SK-N-SH treated with all-trans-retinoic acid at 6 μM for 48 hours (cell line): Measurements from ENCODE around the gene AKT1S1.

ENCODE experiments used
- ATAC-seq: fragments of 200-7000 bp; cut with Tn5 transposase; 3 replicates; pipeline ENCODE4 v1.9.1; 2020; ENCODE audit warnings: mild to moderate bottlenecking, moderate library complexity
- ARNTL ChIP-seq: fragments of 450-650 bp; formaldehyde crosslinking; IDR thresholded peaks from 2 replicates; pipeline ENCODE4 v1.5.0; 2020; ENCODE audit warnings: low read depth, mild to moderate bottlenecking, moderate library complexity, borderline replicate concordance
- BACH2 ChIP-seq: fragments of 250-450 bp; sonication (Bioruptor Pico); IDR thresholded peaks from 2 replicates; pipeline ENCODE4 v1.9.0; 2021; ENCODE audit warnings: mild to moderate bottlenecking, borderline replicate concordance
- CREB5 ChIP-seq: fragments of 250-450 bp; sonication (Bioruptor Pico); IDR thresholded peaks from 2 replicates; pipeline ENCODE4 v1.5.1; 2020; ENCODE audit warnings: low read depth, mild to moderate bottlenecking, moderate library complexity
- CSDC2 ChIP-seq: fragments of 250-450 bp; sonication (Bioruptor Pico); IDR thresholded peaks from 2 replicates; pipeline ENCODE4 v1.5.0; 2020; ENCODE audit warnings: mild to moderate bottlenecking, moderate library complexity
- CSRNP3 ChIP-seq: fragments of 250-450 bp; sonication (Bioruptor Pico); IDR thresholded peaks from 2 replicates; pipeline ENCODE4 v1.5.1; 2021; ENCODE audit warnings: mild to moderate bottlenecking, moderate library complexity
- ESRRG ChIP-seq: fragments of 250-450 bp; sonication (Bioruptor Pico); IDR thresholded peaks from 2 replicates; pipeline ENCODE4 v1.6.1; 2021; ENCODE audit warnings: mild to moderate bottlenecking
- ISL1 ChIP-seq: fragments of 250-450 bp; sonication (Bioruptor Pico); IDR thresholded peaks from 2 replicates; pipeline ENCODE4 v2.1.2; 2022; ENCODE audit warnings: mild to moderate bottlenecking, moderate library complexity
- OSR1 ChIP-seq: fragments of 250-450 bp; sonication (Bioruptor Pico); IDR thresholded peaks from 2 replicates; pipeline ENCODE4 v1.8.0; 2022; ENCODE audit warnings: moderate library complexity, mild to moderate bottlenecking, inconsistent platforms
- PATZ1 ChIP-seq: fragments of 250-450 bp; sonication (Bioruptor Pico); IDR thresholded peaks from 2 replicates; pipeline ENCODE4 v1.8.0; 2020; ENCODE audit warnings: mild to moderate bottlenecking, moderate library complexity, borderline replicate concordance
- POU6F1 ChIP-seq: fragments of 250-450 bp; sonication (Bioruptor Pico); IDR thresholded peaks from 2 replicates; pipeline ENCODE4 v1.8.0; 2021; ENCODE audit warnings: low read depth, mild to moderate bottlenecking, moderate library complexity, borderline replicate concordance
- PPARA ChIP-seq: fragments of 250-450 bp; sonication (Bioruptor Pico); IDR thresholded peaks from 2 replicates; pipeline ENCODE4 v1.5.0; 2020; ENCODE audit warnings: mild to moderate bottlenecking, borderline replicate concordance
- RARB ChIP-seq: fragments of 250-450 bp; sonication (Bioruptor Pico); IDR thresholded peaks from 2 replicates; pipeline ENCODE4 v1.8.0; 2021; ENCODE audit warnings: mild to moderate bottlenecking, moderate library complexity
- SNAI2 ChIP-seq: fragments of 250-450 bp; sonication (Bioruptor Pico); IDR thresholded peaks from 2 replicates; pipeline ENCODE4 v1.5.0; 2020; ENCODE audit warnings: mild to moderate bottlenecking, moderate library complexity
- TCF4 ChIP-seq: fragments of 250-450 bp; sonication (Bioruptor Pico); IDR thresholded peaks from 2 replicates; pipeline ENCODE4 v1.8.0; 2021; ENCODE audit warnings: mild to moderate bottlenecking, moderate library complexity, borderline replicate concordance
- TOX ChIP-seq: fragments of 250-450 bp; sonication (Bioruptor Pico); IDR thresholded peaks from 2 replicates; pipeline ENCODE4 v1.8.0; 2021; ENCODE audit warnings: mild to moderate bottlenecking, moderate library complexity, borderline replicate concordance
- TSHZ2 ChIP-seq: fragments of 250-450 bp; sonication (Bioruptor Pico); IDR thresholded peaks from 2 replicates; pipeline ENCODE4 v1.5.0; 2020; ENCODE audit warnings: mild to moderate bottlenecking, moderate library complexity
- ZC3H10 ChIP-seq: fragments of 250-450 bp; sonication (Bioruptor Pico); IDR thresholded peaks from 2 replicates; pipeline ENCODE4 v1.5.1; 2021; ENCODE audit warnings: mild to moderate bottlenecking, moderate library complexity
- ZFP3 ChIP-seq: fragments of 250-450 bp; sonication (Bioruptor Pico); IDR thresholded peaks from 2 replicates; pipeline ENCODE4 v1.5.0; 2020; ENCODE audit warnings: mild to moderate bottlenecking, moderate library complexity
- ZFP30 ChIP-seq: fragments of 450-650 bp; formaldehyde crosslinking; IDR thresholded peaks from 2 replicates; pipeline ENCODE4 v1.5.0; 2022; ENCODE audit warnings: mild to moderate bottlenecking, moderate library complexity
- ZNF565 ChIP-seq: fragments of 450-650 bp; formaldehyde crosslinking; conservative IDR thresholded peaks from 2 replicates; pipeline ENCODE4 v1.5.0; 2020; ENCODE audit warnings: low read depth, mild to moderate bottlenecking, moderate library complexity
- ZNF70 ChIP-seq: fragments of 450-650 bp; formaldehyde crosslinking; IDR thresholded peaks from 2 replicates; pipeline ENCODE4 v1.5.0; 2020; ENCODE audit warnings: mild to moderate bottlenecking, moderate library complexity
- ZNF8 ChIP-seq: fragments of 450-650 bp; formaldehyde crosslinking; IDR thresholded peaks from 2 replicates; pipeline ENCODE4 v1.5.0; 2020; ENCODE audit warnings: mild to moderate bottlenecking, moderate library complexity

Gene AKT1S1

GRCh38 chr19:49824662-49825061 is 52.5 kb downstream of the AKT1S1 start:
- no peak for ATAC-seq
- TF ChIP-seq TSHZ2 (CRISPR knock-in tag) = no peak
- no peak for TF ChIP-seq PPARA (CRISPR knock-in tag)
- no peak for TF ChIP-seq BACH2 (CRISPR knock-in tag)
- no peak for TF ChIP-seq ISL1
- TF ChIP-seq ZFP30 (CRISPR knock-in tag) = no peak
- TF ChIP-seq ZNF565 = no peak
- TF ChIP-seq SNAI2 (CRISPR knock-in tag) = no peak
- no peak for TF ChIP-seq ZNF70
- no peak for TF ChIP-seq CREB5 (CRISPR knock-in tag)
- TF ChIP-seq TCF4 (CRISPR knock-in tag) = no peak
- TF ChIP-seq ZC3H10 (CRISPR knock-in tag) = no peak
- no peak for TF ChIP-seq OSR1

GRCh38 chr19:49823472-49823871 is 53.7 kb downstream of the AKT1S1 start:
- TF ChIP-seq TOX (no peak), TCF4 (CRISPR knock-in tag) (no peak), ZFP30 (CRISPR knock-in tag) (no peak), ARNTL (no peak), ISL1 (no peak), CSDC2 (no peak), OSR1 (no peak), POU6F1 (CRISPR knock-in tag) (no peak), SNAI2 (CRISPR knock-in tag) (no peak), CSRNP3 (CRISPR knock-in tag) (no peak), CREB5 (CRISPR knock-in tag) (no peak), ZNF8 (CRISPR knock-in tag) (no peak), PATZ1 (CRISPR knock-in tag) (no peak), RARB (CRISPR knock-in tag) (no peak), TSHZ2 (CRISPR knock-in tag) (no peak), ZFP3 (CRISPR knock-in tag) (no peak), ZNF565 (no peak), ZNF70 (no peak), ESRRG (CRISPR knock-in tag) (no peak)
- ATAC-seq = no peak
